ENCODE measurements around the gene FECH. TPM values are rescaled to one million over a fixed set of nuclear protein-coding genes. Genes with fewer than 3 reads are reported as not detected.
"Not testable (repeated sequence)": the region's sequence is repeated elsewhere in the genome, so short reads cannot be mapped to it uniquely, and the experiment has no call there.

FECH gene
- total and polyA plus RNA-seq, 12 donors = 6.4 to 247 (median 46.8) TPM

DNA sequence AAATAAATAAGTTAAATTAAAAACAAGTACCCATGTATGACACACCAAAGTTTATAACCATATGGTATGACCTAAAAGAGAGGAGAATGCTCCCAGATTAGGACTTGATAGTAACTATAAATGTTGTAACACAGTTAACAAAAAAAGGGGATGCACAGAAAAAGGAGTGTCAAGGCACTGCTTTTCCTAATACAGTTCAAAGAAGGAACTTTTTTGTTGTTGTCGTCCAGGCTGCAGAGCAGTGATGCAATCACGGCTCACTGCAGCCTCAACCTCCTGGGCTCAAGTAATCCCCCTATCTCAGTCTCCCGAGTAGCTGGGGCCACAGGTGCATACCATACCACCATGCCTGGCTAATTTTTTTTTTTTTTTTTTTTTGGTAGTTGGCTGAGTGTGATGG, 32.4 kb upstream of the FECH start:
- no peak overlapping the region for H3K27ac ChIP-seq
- no peak for TF ChIP-seq POLR2A (IDR thresholded peaks at IDR 0.05)
- TF ChIP-seq, protein P1, sequence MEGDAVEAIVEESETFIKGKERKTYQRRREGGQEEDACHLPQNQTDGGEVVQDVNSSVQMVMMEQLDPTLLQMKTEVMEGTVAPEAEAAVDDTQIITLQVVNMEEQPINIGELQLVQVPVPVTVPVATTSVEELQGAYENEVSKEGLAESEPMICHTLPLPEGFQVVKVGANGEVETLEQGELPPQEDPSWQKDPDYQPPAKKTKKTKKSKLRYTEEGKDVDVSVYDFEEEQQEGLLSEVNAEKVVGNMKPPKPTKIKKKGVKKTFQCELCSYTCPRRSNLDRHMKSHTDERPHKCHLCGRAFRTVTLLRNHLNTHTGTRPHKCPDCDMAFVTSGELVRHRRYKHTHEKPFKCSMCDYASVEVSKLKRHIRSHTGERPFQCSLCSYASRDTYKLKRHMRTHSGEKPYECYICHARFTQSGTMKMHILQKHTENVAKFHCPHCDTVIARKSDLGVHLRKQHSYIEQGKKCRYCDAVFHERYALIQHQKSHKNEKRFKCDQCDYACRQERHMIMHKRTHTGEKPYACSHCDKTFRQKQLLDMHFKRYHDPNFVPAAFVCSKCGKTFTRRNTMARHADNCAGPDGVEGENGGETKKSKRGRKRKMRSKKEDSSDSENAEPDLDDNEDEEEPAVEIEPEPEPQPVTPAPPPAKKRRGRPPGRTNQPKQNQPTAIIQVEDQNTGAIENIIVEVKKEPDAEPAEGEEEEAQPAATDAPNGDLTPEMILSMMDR (IDR thresholded peaks at IDR 0.05) = no peak
- DNase-seq = no peak
- H3K36me3 ChIP-seq (replicated peaks in 1 of 2) = peaks cover 0 to 25% of the 10 kb centered on the region in 2 donors
- H3K4me3 ChIP-seq = no peak overlapping the region
- no peaks in the 10 kb centered on the region for H3K27me3 ChIP-seq
- 73 to 87% (median 76%) methylated on average over 3 of the region's 3 CpGs for WGBS, 4 donors
- intact Hi-C loops (cut with DNase I) = no loop called here
- H3K4me1 ChIP-seq (replicated peaks in 1 of 2) = peaks cover 10 to 22% of the 10 kb centered on the region in 2 donors
- no peaks in the 10 kb centered on the region for H3K9me3 ChIP-seq (replicated peaks in 1 of 3)

- H3K9me3 ChIP-seq (replicated peaks in 1 of 3) = no peaks in the 10 kb centered on the region
- TF ChIP-seq, protein P1 (IDR thresholded peaks at IDR 0.05) = no peak
- no peak for TF ChIP-seq POLR2A (IDR thresholded peaks at IDR 0.05)
- no peaks in the 10 kb centered on the region for H3K4me1 ChIP-seq (replicated peaks in 1 of 2)
- no peaks in the 10 kb centered on the region for H3K27me3 ChIP-seq
- no peak overlapping the region for H3K27ac ChIP-seq
- H3K4me3 ChIP-seq = no peak overlapping the region
- intact Hi-C loops (cut with DNase I) = no loop called here
- H3K36me3 ChIP-seq (replicated peaks in 1 of 2) = peaks cover 0 to 90% of the 10 kb centered on the region in 2 donors
- WGBS, 4 donors = 88 to 100% (median 90%) methylated on average over 1 of the region's 1 CpG
- no peak for DNase-seq
Observed at GRCh38 chr18:57603871-57604270, 17.4 kb upstream of the FECH start.

DNA sequence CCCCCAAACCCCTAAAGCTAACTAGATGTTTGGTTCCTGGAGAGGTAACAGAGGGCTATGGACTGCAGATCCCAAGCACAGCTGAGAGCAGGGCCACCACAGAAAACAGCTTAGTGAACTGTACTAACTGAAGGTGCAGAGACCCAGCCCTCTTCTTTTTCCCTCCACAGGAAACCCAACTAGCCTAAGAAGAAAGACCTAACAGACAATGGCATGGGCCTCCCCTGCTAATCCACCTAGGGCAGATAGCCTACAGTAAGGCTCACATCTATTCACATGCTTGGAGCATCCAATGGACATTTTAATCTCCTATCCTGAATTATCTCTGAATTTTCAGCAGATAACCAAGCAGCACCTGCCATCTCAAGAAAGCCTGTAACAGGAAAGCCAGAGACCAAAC, 8.8 kb upstream of the FECH start:
- no peaks in the 10 kb centered on the region for H3K27me3 ChIP-seq
- TF ChIP-seq, protein P1 (IDR thresholded peaks at IDR 0.05) = no peak
- TF ChIP-seq POLR2A (IDR thresholded peaks at IDR 0.05) = no peak
- H3K27ac ChIP-seq = no peak overlapping the region
- no peak for DNase-seq
- no peak overlapping the region for H3K4me3 ChIP-seq
- intact Hi-C loops (cut with DNase I) = no loop called here
- no peaks in the 10 kb centered on the region for H3K4me1 ChIP-seq (replicated peaks in 1 of 2)
- peaks cover 0 to 5% of the 10 kb centered on the region in 2 donors for H3K36me3 ChIP-seq (replicated peaks in 1 of 2)
- no peaks in the 10 kb centered on the region for H3K9me3 ChIP-seq (replicated peaks in 1 of 3)

DNA sequence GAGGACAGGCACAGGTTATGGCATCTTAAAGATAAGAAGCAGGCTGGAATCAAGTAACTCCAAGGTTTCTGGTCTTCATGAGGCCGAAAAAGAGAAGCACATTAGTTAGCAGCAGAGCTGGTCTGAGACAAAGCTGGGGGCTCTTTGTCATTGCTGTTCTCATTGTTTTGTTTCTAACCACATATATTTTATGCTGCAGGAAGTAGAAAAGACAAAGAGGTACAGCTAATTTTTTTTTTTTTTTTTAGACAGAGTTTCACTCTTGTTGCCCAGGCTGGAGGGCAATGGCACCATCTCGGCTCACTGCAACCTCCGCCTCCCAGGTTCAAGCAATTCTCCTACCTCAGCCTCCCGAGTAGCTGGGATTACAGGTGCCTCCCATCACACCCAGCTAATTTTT, 6.2 kb upstream of the FECH start:
- H3K27ac ChIP-seq; H3K4me3 ChIP-seq; H3K36me3 ChIP-seq (replicated peaks in 1 of 2); H3K9me3 ChIP-seq (replicated peaks in 1 of 3); intact Hi-C loops (cut with DNase I); H3K4me1 ChIP-seq (replicated peaks in 1 of 2); H3K27me3 ChIP-seq; DNase-seq: not testable (repeated sequence)
- 87 to 95% (median 90%) methylated on average over 4 of the region's 4 CpGs for WGBS, 4 donors

GRCh38 chr18:57589161-57589560, 2.7 kb upstream of the FECH start:
- H3K4me1 ChIP-seq (replicated peaks in 1 of 2) = peaks cover 6 to 12% of the 10 kb centered on the region in 2 donors
- no peak overlapping the region for H3K27ac ChIP-seq
- no peak overlapping the region for H3K4me3 ChIP-seq
- H3K36me3 ChIP-seq (replicated peaks in 1 of 2) = no peaks in the 10 kb centered on the region
- intact Hi-C loops (cut with DNase I) = no loop called here
- no peaks in the 10 kb centered on the region for H3K9me3 ChIP-seq (replicated peaks in 1 of 3)
- WGBS, 4 donors = 71 to 94% (median 79%) methylated on average over 2 of the region's 2 CpGs
- no peak for DNase-seq
- TF ChIP-seq, protein P1 (IDR thresholded peaks at IDR 0.05) = no peak
- TF ChIP-seq POLR2A (IDR thresholded peaks at IDR 0.05) = no peak
- no peaks in the 10 kb centered on the region for H3K27me3 ChIP-seq
